Measurements from ENCODE around the gene CCDC81.

Gene CCDC81

GRCh38 chr11:86377972-86378371 lies 3.3 kb downstream of the CCDC81 start:
- TF ChIP-seq, protein P1, sequence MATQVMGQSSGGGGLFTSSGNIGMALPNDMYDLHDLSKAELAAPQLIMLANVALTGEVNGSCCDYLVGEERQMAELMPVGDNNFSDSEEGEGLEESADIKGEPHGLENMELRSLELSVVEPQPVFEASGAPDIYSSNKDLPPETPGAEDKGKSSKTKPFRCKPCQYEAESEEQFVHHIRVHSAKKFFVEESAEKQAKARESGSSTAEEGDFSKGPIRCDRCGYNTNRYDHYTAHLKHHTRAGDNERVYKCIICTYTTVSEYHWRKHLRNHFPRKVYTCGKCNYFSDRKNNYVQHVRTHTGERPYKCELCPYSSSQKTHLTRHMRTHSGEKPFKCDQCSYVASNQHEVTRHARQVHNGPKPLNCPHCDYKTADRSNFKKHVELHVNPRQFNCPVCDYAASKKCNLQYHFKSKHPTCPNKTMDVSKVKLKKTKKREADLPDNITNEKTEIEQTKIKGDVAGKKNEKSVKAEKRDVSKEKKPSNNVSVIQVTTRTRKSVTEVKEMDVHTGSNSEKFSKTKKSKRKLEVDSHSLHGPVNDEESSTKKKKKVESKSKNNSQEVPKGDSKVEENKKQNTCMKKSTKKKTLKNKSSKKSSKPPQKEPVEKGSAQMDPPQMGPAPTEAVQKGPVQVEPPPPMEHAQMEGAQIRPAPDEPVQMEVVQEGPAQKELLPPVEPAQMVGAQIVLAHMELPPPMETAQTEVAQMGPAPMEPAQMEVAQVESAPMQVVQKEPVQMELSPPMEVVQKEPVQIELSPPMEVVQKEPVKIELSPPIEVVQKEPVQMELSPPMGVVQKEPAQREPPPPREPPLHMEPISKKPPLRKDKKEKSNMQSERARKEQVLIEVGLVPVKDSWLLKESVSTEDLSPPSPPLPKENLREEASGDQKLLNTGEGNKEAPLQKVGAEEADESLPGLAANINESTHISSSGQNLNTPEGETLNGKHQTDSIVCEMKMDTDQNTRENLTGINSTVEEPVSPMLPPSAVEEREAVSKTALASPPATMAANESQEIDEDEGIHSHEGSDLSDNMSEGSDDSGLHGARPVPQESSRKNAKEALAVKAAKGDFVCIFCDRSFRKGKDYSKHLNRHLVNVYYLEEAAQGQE (IDR thresholded peaks at IDR 0.05; ENCODE audit: insufficient read depth in 1 of 2, low read depth in 2 of 2, low read length in 2 of 2), result no peak
- no peak for TF ChIP-seq SIN3A (IDR thresholded peaks at IDR 0.05; ENCODE audit: borderline replicate concordance, insufficient read depth, low read length)
- TF ChIP-seq TAF1 (IDR thresholded peaks at IDR 0.05; ENCODE audit: borderline replicate concordance, insufficient read depth, low read length), result no peak
- TF ChIP-seq FOXP2 (optimal IDR thresholded peaks at IDR 0.05; ENCODE audit: borderline replicate concordance, extremely low read depth, extremely low read length, insufficient read depth), result no peak
- TF ChIP-seq POLR2AphosphoS5 (IDR thresholded peaks at IDR 0.05; ENCODE audit: low read depth, low read length), result no peak

DNA sequence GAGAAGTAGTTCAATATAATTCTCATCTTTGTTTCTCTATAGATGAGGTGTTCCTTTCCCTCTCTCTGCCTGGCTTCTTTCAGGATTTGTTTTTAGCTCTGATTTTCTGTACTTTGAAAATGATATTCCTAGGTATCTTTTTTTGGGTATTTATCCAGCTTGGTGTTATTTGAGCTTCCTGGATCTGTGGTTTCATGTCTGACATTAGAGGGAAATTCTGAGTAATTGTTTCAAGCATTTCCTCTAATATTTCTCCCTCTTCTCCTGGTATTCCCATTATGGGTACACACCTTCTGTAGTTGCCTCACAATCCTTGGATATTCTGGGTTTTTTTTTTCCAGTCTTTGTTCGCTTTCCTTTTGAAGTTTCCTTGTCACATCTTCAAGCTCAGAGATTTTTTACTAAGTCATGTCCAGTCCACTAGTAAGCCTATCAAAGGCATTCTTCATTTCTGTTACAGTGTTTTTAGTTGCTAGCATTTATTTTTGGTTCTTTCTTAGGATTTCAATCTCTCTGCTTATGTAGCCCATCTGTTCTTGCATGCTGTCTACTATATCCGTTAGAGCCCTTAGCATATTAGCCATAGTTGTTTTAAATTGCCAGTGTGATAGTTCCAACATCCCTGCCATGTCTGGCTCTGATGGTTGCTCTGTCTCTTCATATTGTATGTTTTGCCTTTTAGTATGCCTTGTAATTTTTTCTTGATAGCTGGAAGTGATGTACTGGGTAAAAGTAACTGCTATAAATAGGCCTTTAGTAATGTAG lies 5.8 kb downstream of the CCDC81 start:
- TF ChIP-seq TAF1 (IDR thresholded peaks at IDR 0.05; ENCODE audit: borderline replicate concordance, insufficient read depth, low read length), result no peak

- TF ChIP-seq, protein P1 (IDR thresholded peaks at IDR 0.05; ENCODE audit: insufficient read depth in 1 of 2, low read depth in 2 of 2, low read length in 2 of 2), result no peak
- no peak for TF ChIP-seq SIN3A (IDR thresholded peaks at IDR 0.05; ENCODE audit: borderline replicate concordance, insufficient read depth, low read length)
- TF ChIP-seq POLR2AphosphoS5 (IDR thresholded peaks at IDR 0.05; ENCODE audit: low read depth, low read length), result no peak
- no peak for TF ChIP-seq TAF1 (IDR thresholded peaks at IDR 0.05; ENCODE audit: borderline replicate concordance, insufficient read depth, low read length)
- TF ChIP-seq FOXP2 (optimal IDR thresholded peaks at IDR 0.05; ENCODE audit: borderline replicate concordance, extremely low read depth, extremely low read length, insufficient read depth), result no peak
Observed at GRCh38 chr11:86383041-86383955, 8.6 kb downstream of the CCDC81 start.

GRCh38 chr11:86386283-86386682 lies 11.6 kb downstream of the CCDC81 start:
- no peak for TF ChIP-seq TAF1 (IDR thresholded peaks at IDR 0.05; ENCODE audit: borderline replicate concordance, insufficient read depth, low read length)
- TF ChIP-seq FOXP2 (optimal IDR thresholded peaks at IDR 0.05; ENCODE audit: borderline replicate concordance, extremely low read depth, extremely low read length, insufficient read depth), result no peak
- no peak for TF ChIP-seq SIN3A (IDR thresholded peaks at IDR 0.05; ENCODE audit: borderline replicate concordance, insufficient read depth, low read length)
- no peak for TF ChIP-seq POLR2AphosphoS5 (IDR thresholded peaks at IDR 0.05; ENCODE audit: low read depth, low read length)
- TF ChIP-seq, protein P1 (IDR thresholded peaks at IDR 0.05; ENCODE audit: insufficient read depth in 1 of 2, low read depth in 2 of 2, low read length in 2 of 2), result no peak

- TF ChIP-seq SIN3A (IDR thresholded peaks at IDR 0.05; ENCODE audit: borderline replicate concordance, insufficient read depth, low read length), result no peak
- no peak for TF ChIP-seq POLR2AphosphoS5 (IDR thresholded peaks at IDR 0.05; ENCODE audit: low read depth, low read length)
- no peak for TF ChIP-seq FOXP2 (optimal IDR thresholded peaks at IDR 0.05; ENCODE audit: borderline replicate concordance, extremely low read depth, extremely low read length, insufficient read depth)
- TF ChIP-seq, protein P1 (IDR thresholded peaks at IDR 0.05; ENCODE audit: insufficient read depth in 1 of 2, low read depth in 2 of 2, low read length in 2 of 2), result no peak
- no peak for TF ChIP-seq TAF1 (IDR thresholded peaks at IDR 0.05; ENCODE audit: borderline replicate concordance, insufficient read depth, low read length)
Observed at GRCh38 chr11:86386746-86387145, 12.1 kb downstream of the CCDC81 start.
